ENCODE results near the gene WDR26.

GRCh38 chr1:224411766-224412165 is 22.8 kb downstream of the WDR26 start:
- TF ChIP-seq BHLHE40 (IDR thresholded peaks at IDR 0.05; ENCODE audit: borderline replicate concordance) (no peak), ZNF384 (IDR thresholded peaks at IDR 0.05) (no peak), TARDBP (IDR thresholded peaks at IDR 0.05) (no peak), ELF4 (IDR thresholded peaks at IDR 0.05) (no peak)

Data from HEK293T (cell line).